DMS53 (cell line): Measurements from ENCODE around the gene ZNF609.

Experiments
- DNase-seq: peaks from one replicate; lab custom pipeline; 2025; lab: John Stamatoyannopoulos, UW

The ZNF609 gene

DNA sequence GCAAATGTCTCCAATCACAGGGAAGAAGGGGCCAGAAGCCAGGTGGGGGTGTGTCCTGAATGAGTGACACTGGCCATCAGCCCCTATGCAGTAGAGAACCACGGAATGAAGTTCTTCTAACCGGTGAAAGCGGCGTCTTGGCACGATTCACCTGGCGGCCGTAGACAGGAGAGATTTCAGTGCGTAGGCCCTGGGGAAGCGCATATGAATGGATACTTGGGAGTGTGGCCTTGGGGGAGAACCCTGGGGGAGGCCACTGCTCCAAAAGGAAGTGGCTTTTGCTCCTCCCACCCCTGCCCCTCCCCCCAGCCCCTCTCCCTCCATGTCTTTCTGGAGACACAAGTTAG is 271.4 kb downstream of the ZNF609 start:
- no peak for DNase-seq

GRCh38 chr15:64732156-64732860 is 271.9 kb downstream of the ZNF609 start:
- DNase-seq = peak; percentile 14
